Neutrophil (primary cell): Measurements from ENCODE around the gene TBC1D20.

Source experiments
- H3K27ac ChIP-seq: fragments of 200-600 bp; sonication (generic); 2 replicates; pipeline ENCODE4 v1.5.1; 2016; ENCODE audit warnings: mild to moderate bottlenecking, moderate library complexity
- H3K27me3 ChIP-seq: fragments of 200-600 bp; sonication (generic); 2 replicates; pipeline ENCODE4 v1.6.0; 2016; ENCODE audit warnings: mild to moderate bottlenecking
- H3K36me3 ChIP-seq: fragments of 200-600 bp; sonication (generic); 2 replicates; pipeline ENCODE4 v1.5.1; 2017
- H3K4me1 ChIP-seq, 2 experiments: fragments of 200-600 bp in 1 of 2; sonication (generic) in 1 of 2; 1 replicate in 1 of 2; 2 replicates in 1 of 2; pipeline versions ENCODE4 v1.5.1 to v1.6.1; 2013 to 2016; ENCODE audit warnings: low read depth in 1 of 2, low read length in 1 of 2, mild to moderate bottlenecking in 1 of 2, moderate library complexity in 1 of 2; ENCODE audit not compliant: control insufficient read depth in 1 of 2, insufficient read depth in 1 of 2
- H3K4me3 ChIP-seq, 2 experiments: fragments of 200-600 bp in 1 of 2; sonication (generic) in 1 of 2; 1 replicate in 1 of 2; 2 replicates in 1 of 2; pipeline ENCODE4 v1.5.1; 2013 to 2016; ENCODE audit warnings: low read depth in 1 of 2, low read length in 1 of 2, mild to moderate bottlenecking in 1 of 2, moderate library complexity in 1 of 2
- H3K9me3 ChIP-seq: fragments of 200-600 bp; sonication (generic); 2 replicates; pipeline ENCODE4 v1.5.1; 2016
- TF ChIP-seq, protein P1 (sequence below): fragments of 200-600 bp; sonication (generic); IDR thresholded peaks from 2 replicates; pipeline ENCODE4 v1.5.1; 2016; ENCODE audit warnings: antibody characterized with exemption

The TBC1D20 gene

DNA sequence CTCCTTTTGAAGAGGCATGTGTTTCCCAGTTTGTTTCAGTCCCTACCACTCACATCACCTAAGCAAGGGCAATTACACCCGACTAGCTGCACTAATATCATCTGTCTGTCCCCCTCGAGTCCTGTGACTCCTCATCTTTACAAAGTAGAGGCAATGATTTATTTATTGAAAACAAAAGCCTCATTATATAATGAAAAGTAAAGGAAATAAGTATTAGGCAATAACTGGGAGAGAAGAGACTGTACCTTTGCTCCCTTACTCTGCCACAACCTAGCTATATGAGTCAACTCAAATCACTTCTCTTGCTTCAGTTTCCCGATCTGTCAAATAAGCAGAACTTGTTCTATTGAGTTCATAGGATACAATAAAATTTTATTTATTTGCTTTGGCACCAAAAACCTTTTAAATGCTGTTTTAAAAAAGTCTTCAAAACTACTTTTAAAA lies 42.3 kb upstream of the TBC1D20 start:
- peaks cover 0 to 5% of the 10 kb centered on the region in 2 experiments for H3K4me1 ChIP-seq
- peaks cover 81% of the 10 kb centered on the region for H3K36me3 ChIP-seq
- H3K27ac ChIP-seq, result no peak overlapping the region
- no peaks in the 10 kb centered on the region for H3K9me3 ChIP-seq
- no peak overlapping the region for H3K4me3 ChIP-seq
- TF ChIP-seq, protein P1, sequence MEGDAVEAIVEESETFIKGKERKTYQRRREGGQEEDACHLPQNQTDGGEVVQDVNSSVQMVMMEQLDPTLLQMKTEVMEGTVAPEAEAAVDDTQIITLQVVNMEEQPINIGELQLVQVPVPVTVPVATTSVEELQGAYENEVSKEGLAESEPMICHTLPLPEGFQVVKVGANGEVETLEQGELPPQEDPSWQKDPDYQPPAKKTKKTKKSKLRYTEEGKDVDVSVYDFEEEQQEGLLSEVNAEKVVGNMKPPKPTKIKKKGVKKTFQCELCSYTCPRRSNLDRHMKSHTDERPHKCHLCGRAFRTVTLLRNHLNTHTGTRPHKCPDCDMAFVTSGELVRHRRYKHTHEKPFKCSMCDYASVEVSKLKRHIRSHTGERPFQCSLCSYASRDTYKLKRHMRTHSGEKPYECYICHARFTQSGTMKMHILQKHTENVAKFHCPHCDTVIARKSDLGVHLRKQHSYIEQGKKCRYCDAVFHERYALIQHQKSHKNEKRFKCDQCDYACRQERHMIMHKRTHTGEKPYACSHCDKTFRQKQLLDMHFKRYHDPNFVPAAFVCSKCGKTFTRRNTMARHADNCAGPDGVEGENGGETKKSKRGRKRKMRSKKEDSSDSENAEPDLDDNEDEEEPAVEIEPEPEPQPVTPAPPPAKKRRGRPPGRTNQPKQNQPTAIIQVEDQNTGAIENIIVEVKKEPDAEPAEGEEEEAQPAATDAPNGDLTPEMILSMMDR, result no peak
- no peaks in the 10 kb centered on the region for H3K27me3 ChIP-seq

DNA sequence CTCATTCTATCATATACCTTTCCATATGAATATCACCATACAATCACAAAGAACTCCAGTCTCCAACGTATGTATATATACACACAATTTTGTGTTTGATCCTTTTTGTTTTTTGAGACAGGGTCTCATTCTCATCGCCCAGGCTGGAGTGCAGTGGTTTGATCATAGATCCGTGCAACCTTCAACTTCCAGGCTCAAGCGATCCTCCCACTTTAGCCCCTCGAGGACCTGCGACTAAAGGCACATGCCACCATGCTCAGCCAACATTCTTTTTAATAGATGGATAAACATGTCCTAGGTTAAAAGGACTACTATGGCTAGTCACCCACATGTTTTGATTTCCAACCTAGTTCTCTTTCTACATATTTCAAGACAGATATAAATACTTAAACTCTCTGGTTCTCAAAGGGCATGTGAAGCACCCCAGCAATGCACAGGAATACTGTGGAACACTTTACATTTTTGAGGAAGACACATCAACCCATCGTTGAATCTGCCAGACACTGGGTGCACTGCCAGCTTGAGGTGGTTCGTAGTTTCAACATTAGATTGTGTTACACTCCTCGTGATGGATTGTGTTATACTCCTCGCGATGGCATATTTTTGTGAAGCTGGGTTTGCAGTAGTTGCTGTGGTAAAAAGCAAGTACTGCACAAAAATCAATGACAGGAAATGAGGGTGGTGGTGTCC lies 40.9 kb upstream of the TBC1D20 start:
- no peaks in the 10 kb centered on the region for H3K27me3 ChIP-seq
- H3K9me3 ChIP-seq, result no peaks in the 10 kb centered on the region
- H3K4me1 ChIP-seq, result no peaks in the 10 kb centered on the region
- TF ChIP-seq, protein P1, result no peak
- H3K27ac ChIP-seq, result no peak overlapping the region
- H3K36me3 ChIP-seq, result peaks cover 89% of the 10 kb centered on the region
- H3K4me3 ChIP-seq, result no peak overlapping the region

DNA sequence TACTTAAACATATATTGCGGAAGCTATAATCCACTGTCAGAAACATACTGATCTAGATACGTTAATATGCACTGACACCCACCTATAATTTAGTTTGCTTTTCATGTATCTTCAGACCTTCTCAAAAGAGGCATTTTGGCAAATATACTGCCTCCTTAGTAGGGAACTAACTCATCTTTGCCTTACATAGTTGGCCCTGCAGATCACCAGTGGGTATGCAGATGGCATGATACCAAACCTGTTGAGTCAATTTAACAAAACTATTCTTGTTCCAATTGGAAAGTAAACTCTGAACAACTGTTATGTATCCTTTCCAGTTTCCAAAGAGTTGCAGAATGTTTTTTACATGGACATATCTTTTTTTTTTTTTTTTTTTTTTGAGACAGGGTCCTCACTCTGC lies 35.6 kb upstream of the TBC1D20 start:
- H3K27me3 ChIP-seq, result no peaks in the 10 kb centered on the region
- H3K27ac ChIP-seq, result no peak overlapping the region
- no peak overlapping the region for H3K4me3 ChIP-seq
- peaks cover 86% of the 10 kb centered on the region for H3K36me3 ChIP-seq
- no peaks in the 10 kb centered on the region for H3K4me1 ChIP-seq
- no peaks in the 10 kb centered on the region for H3K9me3 ChIP-seq
- TF ChIP-seq, protein P1, result no peak

DNA sequence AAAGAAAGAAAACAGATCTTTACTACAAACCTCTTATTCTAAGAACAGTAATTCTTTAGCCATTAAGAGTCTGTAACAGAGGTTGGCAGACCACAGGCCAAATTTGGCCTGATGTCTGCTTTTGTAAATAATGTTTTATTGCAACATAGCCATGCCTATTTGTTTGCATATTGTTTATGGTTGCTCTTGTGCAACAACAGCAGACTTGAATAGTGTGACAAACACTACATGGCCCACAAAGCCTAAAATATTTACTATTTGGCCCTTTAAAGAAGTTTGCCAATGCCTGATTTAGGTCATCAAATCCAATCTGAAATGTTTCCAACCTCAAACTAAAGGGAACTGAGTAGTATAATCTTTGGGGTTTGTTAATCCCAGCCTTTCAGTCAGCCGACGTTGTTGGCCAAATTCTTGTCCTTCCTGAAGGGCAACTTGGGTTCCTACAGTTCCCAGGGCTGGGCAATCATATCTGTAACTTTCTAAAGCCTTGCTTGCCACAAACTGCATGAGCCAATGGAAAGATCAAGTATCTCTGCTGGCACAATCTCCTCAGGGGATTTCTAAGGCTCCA lies 33.9 kb upstream of the TBC1D20 start:
- Histone ChIP-seq H3K27me3 (no peaks in the 10 kb centered on the region), H3K4me1 (no peaks in the 10 kb centered on the region), H3K27ac (no peak overlapping the region), H3K9me3 (no peaks in the 10 kb centered on the region), H3K4me3 (no peak overlapping the region), H3K36me3 (peaks cover 82% of the 10 kb centered on the region)
- TF ChIP-seq, protein P1, result no peak

DNA sequence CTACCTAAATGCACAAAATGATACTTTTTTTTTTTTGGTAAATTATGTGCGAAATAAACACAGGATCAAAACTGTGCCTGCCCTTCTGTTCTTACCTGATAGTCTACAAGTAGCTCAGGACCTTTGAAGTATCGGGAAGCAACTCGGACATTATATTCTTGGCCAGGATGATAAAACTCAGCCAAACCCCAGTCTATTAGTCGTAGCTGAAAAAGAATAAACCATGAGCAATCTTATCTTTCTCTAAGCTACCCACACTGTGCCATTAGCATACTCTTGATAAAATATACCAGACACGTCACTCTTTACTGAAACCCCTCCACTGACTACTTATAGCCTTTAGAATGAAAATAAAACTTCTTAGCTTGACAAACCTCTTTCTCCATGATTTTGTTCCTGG lies 29.8 kb upstream of the TBC1D20 start:
- H3K4me3 ChIP-seq, result no peak overlapping the region
- H3K27ac ChIP-seq, result no peak overlapping the region
- peaks cover 74% of the 10 kb centered on the region for H3K36me3 ChIP-seq
- TF ChIP-seq, protein P1, result no peak
- H3K9me3 ChIP-seq, result no peaks in the 10 kb centered on the region
- no peaks in the 10 kb centered on the region for H3K27me3 ChIP-seq
- H3K4me1 ChIP-seq, result no peaks in the 10 kb centered on the region
